GM23248 (cell line): ENCODE data around the gene ADAM29.
"Not testable (repeated sequence)": the region's sequence is repeated elsewhere in the genome, so short reads cannot be mapped to it uniquely, and the experiment has no call there.

Experiments used
- EZH2 ChIP-seq: fragments of 200-600 bp; sonication (generic); IDR thresholded peaks from 2 replicates; pipeline ENCODE4 v1.6.1; 2018; ENCODE audit warnings: antibody characterized with exemption, mild to moderate bottlenecking; ENCODE audit not compliant: insufficient read depth, poor library complexity, severe bottlenecking
- EZH2phosphoT487 ChIP-seq: fragments of 200-600 bp; sonication (generic); IDR thresholded peaks from 2 replicates; pipeline ENCODE4 v1.6.1; 2018; ENCODE audit warnings: antibody characterized with exemption, moderate library complexity, mild to moderate bottlenecking, low read depth; ENCODE audit not compliant: insufficient read depth

DNA sequence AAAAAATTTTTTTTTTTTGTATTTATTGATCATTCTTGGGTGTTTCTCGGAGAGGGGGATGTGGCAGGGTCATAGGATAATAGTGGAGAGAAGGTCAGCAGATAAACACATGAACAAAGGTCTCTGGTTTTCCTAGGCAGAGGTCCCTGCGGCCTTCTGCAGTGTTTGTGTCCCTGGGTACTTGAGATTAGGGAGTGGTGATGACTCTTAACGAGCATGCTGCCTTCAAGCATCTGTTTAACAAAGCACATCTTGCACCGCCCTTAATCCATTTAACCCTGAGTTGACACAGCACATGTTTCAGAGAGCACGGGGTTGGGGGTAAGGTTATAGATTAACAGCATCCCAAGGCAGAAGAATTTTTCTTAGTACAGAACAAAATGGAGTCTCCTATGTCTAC is 65.7 kb downstream of the ADAM29 start:
- TF ChIP-seq EZH2, EZH2phosphoT487: not testable (repeated sequence)
